HepG2 (cell line): Measurements from ENCODE around the gene AK8. TPM values are rescaled to one million over a fixed set of nuclear protein-coding genes. Genes with fewer than 3 reads are reported as not detected.

ENCODE experiments used
- ATAC-seq: fragments of 200-7000 bp; cut with Tn5 transposase; 3 replicates; pipeline ENCODE4 v1.9.1; 2020; ENCODE audit warnings: mild to moderate bottlenecking, moderate library complexity
- BruUV-seq: library from RNA; stranded (reverse); fragments of 400-500 nt; replicated peaks from 2 replicates; lab custom pipeline; 2021; lab: Mats Ljungman, UMichigan
- CTCF ChIA-PET: fragments of 300-600 bp; formaldehyde crosslinking; extraction: SDS; loops from one replicate; lab custom pipeline; 2021; ENCODE audit warnings: low total read pairs, inconsistent platforms, low intra/inter-chr PET ratio; lab: Yijun Ruan, JAX
- POLR2A ChIA-PET: fragments of 350-600 bp; sonication (Branson Sonifier 250); formaldehyde crosslinking; loops from one replicate; lab custom pipeline; 2020; ENCODE audit warnings: antibody characterized with exemption, inconsistent platforms; lab: Yijun Ruan, JAX
- DNase-seq: peaks from one replicate; pipeline ENCODE4 v3.0.0-alpha.2; 2015; ENCODE audit warnings: low spot score
- FAIRE-seq: peaks from 3 replicates; lab custom pipeline; 2011; peaks lifted over from hg19 to GRCh38; lab: Jason Lieb, UNC
- H2AFZ ChIP-seq: one replicate; pipeline ENCODE4 v1.6.1; 2011; ENCODE audit warnings: low read length, inconsistent platforms
- H3K27ac ChIP-seq: fragments of 300-600 bp; 3 replicates; pipeline ENCODE4 v1.8.0; 2011; ENCODE audit warnings: mixed run types, mild to moderate bottlenecking, mixed read lengths, low read length, inconsistent platforms; ENCODE audit not compliant: insufficient read depth; ENCODE audit errors: extremely low read length
- H3K27me3 ChIP-seq, 2 experiments: fragments of 200-600 bp in 1 of 2; 2 replicates in 1 of 2; 3 replicates in 1 of 2; pipeline versions ENCODE4 v1.6.0 to v1.8.0; 2011; ENCODE audit warnings: low read length in 2 of 2, mild to moderate bottlenecking in 2 of 2, moderate library complexity in 2 of 2, inconsistent platforms in 1 of 2; ENCODE audit not compliant: insufficient read depth in 2 of 2, control insufficient read depth in 1 of 2
- H3K36me3 ChIP-seq, 2 experiments: fragments of 200-600 bp in 1 of 2; replicated peaks in 1 of 2; 2 replicates in 1 of 2; 3 replicates in 1 of 2; pipeline versions ENCODE4 v1.5.1 to v1.8.0; 2011; ENCODE audit warnings: low read length in 2 of 2, inconsistent platforms in 1 of 2; ENCODE audit not compliant: insufficient read depth in 2 of 2, control insufficient read depth in 1 of 2
- H3K4me1 ChIP-seq: 2 replicates; pipeline ENCODE4 v1.5.1; 2012; ENCODE audit warnings: low read length, inconsistent platforms; ENCODE audit not compliant: insufficient read depth
- H3K4me2 ChIP-seq: 2 replicates; pipeline ENCODE4 v1.6.0; 2011; ENCODE audit warnings: low read depth, low read length, inconsistent platforms
- H3K4me3 ChIP-seq, 3 experiments: fragments of 200-600 bp in 1 of 3; sonication (generic), shearing (Covaris generic) in 1 of 3; replicated peaks in 1 of 3; 2 replicates each; pipeline ENCODE4 v1.5.1; 2011 to 2016; ENCODE audit warnings: low read length in 3 of 3, inconsistent platforms in 2 of 3, low read depth in 2 of 3, mild to moderate bottlenecking in 2 of 3, control low read depth in 1 of 3, mixed read lengths in 1 of 3; ENCODE audit not compliant: insufficient read depth in 1 of 3
- H3K79me2 ChIP-seq: one replicate; pipeline ENCODE4 v1.6.1; 2011; ENCODE audit warnings: low read length, inconsistent platforms; ENCODE audit not compliant: insufficient read depth
- H3K9ac ChIP-seq: 2 replicates; pipeline ENCODE4 v1.6.0; 2011; ENCODE audit warnings: mild to moderate bottlenecking, low read depth, low read length, inconsistent platforms; ENCODE audit not compliant: insufficient read depth
- H3K9me3 ChIP-seq: 2 replicates; pipeline ENCODE4 v1.5.1; 2012; ENCODE audit warnings: mild to moderate bottlenecking, low read length
- H4K20me1 ChIP-seq: 2 replicates; pipeline ENCODE4 v1.6.0; 2011; ENCODE audit warnings: inconsistent platforms, mild to moderate bottlenecking, low read length, moderate library complexity; ENCODE audit not compliant: insufficient read depth
- ARNT ChIP-seq: fragments of 450-650 bp; IDR thresholded peaks from 2 replicates; pipeline ENCODE4 v1.6.1; 2017
- CHCHD3 ChIP-seq: sonication (generic); formaldehyde crosslinking; IDR thresholded peaks from 2 replicates; pipeline ENCODE4 v1.8.0; 2022; ENCODE audit warnings: mild to moderate bottlenecking, missing genetic modification reagents, moderate library complexity
- CREB1 ChIP-seq, 2 experiments: fragments of 450-650 bp in 1 of 2; IDR thresholded peaks; 2 replicates each; pipeline ENCODE4 v1.6.1; 2016 to 2017; ENCODE audit warnings: control low read depth in 1 of 2, mild to moderate bottlenecking in 1 of 2, missing compliant biosample characterization in 1 of 2, missing genetic modification characterization in 1 of 2
- FOXP1 ChIP-seq, 2 experiments: fragments of 450-650 bp in 1 of 2; IDR thresholded peaks; 2 replicates each; pipeline ENCODE4 v1.6.1; 2017 to 2018; ENCODE audit warnings: antibody characterized with exemption in 1 of 2
- GABPA ChIP-seq, 2 experiments: IDR thresholded peaks; 2 replicates each; pipeline ENCODE4 v1.6.1; 2011 to 2016; ENCODE audit warnings: low read depth in 2 of 2, low read length in 1 of 2, missing biosample characterization in 1 of 2, missing genetic modification characterization in 1 of 2
- HOXD1 ChIP-seq: sonication (generic); formaldehyde crosslinking; IDR thresholded peaks from 2 replicates; pipeline ENCODE4 v1.5.0; 2020; ENCODE audit warnings: missing genetic modification reagents
- WGBS: methylation state at CpG from one replicate; pipeline ENCODE4 v1.1.6; 2017; ENCODE audit warnings: low lambda C conversion rate; 5-methylcytosine and 5-hydroxymethylcytosine counted together
- in situ Hi-C: cut with HindIII; loops from 2 replicates; pipeline ENCODE4 v1.10.0; 2017; ENCODE audit warnings: low pct_unique_long_range_greater_than_20kb; ENCODE audit not compliant: extremely low pct_ligation_motif_present
- intact Hi-C: fragments of 100-400 bp; cut with micrococcal nuclease; formaldehyde crosslinking; loops from one replicate; pipeline ENCODE4 v1.10.0; 2022; ENCODE audit not compliant: unreplicated experiment
- polyA plus RNA-seq, 8 experiments: library from polyadenylated mRNA; depleted of rRNA in 3 of 8; stranded (reverse) in 7 of 8; unstranded in 1 of 8; fragments of >200 nt; fragmentation: Illumina TruSeq in 4 of 8; extraction: Trizol in 4 of 8; gene quantifications; 2 replicates each; pipeline versions ENCODE4 v1.2.1 to v1.2.3, GENCODE V29; 2011 to 2016; ENCODE audit warnings: low read depth in 4 of 8, missing spikeins in 1 of 8, mixed read lengths in 1 of 8; ENCODE audit not compliant: insufficient read depth in 1 of 8
- total RNA-seq, 5 experiments: library from RNA; depleted of rRNA; stranded (reverse); fragments of >200 nt; fragmentation: Illumina TruSeq; extraction: Trizol; gene quantifications; 2 replicates each; pipeline ENCODE4 v1.2.3, GENCODE V29; 2016; ENCODE audit warnings: low read depth in 1 of 5
- TF ChIP-seq, protein P1 (sequence below): sonication (generic); formaldehyde crosslinking; IDR thresholded peaks from 2 replicates; pipeline ENCODE4 v1.5.1; 2020; ENCODE audit warnings: missing genetic modification reagents, mild to moderate bottlenecking, borderline replicate concordance
- TF ChIP-seq, protein P2 (sequence below): sonication (generic); formaldehyde crosslinking; IDR thresholded peaks from 2 replicates; pipeline ENCODE4 v1.4.0; 2020; ENCODE audit warnings: missing genetic modification reagents; ENCODE audit errors: not compliant biosample characterization

Gene AK8
- total and polyA plus RNA-seq, 2 of the 13 experiments (the other 11 are each of a cell fraction or from before 2014, with no cell fraction given), result 0.11 TPM; not detected in 1

DNA sequence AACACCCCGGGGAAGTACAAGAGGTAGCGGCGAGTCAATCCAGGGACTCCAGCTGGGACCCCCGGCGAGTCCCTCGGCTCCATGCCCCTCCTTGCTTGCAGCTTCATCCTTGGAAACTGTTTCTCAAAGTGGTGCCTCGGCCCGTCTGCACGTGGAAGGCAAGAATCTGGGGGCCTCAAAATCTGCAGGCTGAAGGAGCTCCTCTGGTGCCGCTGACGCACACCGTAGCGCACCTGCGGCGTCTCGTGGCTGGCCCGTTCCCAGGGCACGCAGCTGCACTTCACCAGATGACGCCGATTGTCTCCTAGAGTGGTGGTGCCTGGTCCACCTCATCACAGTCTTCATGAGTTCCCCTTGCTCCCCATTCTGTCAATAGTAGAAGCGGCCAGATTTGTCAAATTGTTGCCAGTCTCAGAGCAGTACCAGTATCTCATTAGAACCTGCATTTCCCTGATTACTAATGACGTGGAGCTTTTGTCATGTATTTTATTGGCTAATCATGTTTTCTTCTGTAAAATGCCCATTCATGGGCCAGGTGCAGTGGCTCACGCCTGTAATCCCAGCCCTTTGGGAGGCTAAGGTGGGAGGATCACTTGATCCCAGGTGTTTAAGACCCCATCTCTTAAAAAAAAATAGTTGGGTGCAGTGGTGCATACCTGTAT, 169.2 kb downstream of the AK8 start:
- H3K9me3 ChIP-seq, result no peaks in the 10 kb centered on the region
- H3K9ac ChIP-seq, result no peak overlapping the region
- POLR2A ChIA-PET, result no interaction called here
- intact Hi-C loops, result no loop called here
- no peaks in the 10 kb centered on the region for H4K20me1 ChIP-seq
- no peaks in the 10 kb centered on the region for H3K36me3 ChIP-seq
- CTCF ChIA-PET, result no interaction called here
- in situ Hi-C loops, result no loop called here
- FAIRE-seq (no peak), DNase-seq (no peak), ATAC-seq (no peak)
- no peak overlapping the region for H3K27ac ChIP-seq
- peak; percentile 14; the same call in 1 of the 2 replicates for TF ChIP-seq CREB1 (IDR thresholded peaks at IDR 0.05)
- TF ChIP-seq CREB1 (CRISPR knock-in tag; IDR thresholded peaks at IDR 0.05), result no peak
- no peak for TF ChIP-seq ARNT
- TF ChIP-seq, protein P1, sequence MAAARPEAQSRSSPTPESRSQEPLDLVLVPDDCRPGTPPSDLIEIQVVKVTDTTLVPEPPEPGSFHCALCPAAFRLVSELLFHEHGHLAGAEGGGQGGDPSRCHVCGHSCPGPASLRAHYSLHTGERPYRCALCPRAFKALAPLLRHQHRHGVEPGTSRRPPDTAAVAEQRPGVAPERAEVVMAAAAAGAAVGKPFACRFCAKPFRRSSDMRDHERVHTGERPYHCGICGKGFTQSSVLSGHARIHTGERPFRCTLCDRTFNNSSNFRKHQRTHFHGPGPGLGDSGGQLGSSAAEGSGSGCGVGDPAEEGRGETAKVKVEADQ (CRISPR knock-in tag), result no peak
- TF ChIP-seq FOXP1 (IDR thresholded peaks at IDR 0.05), result no peak
- TF ChIP-seq FOXP1 (CRISPR knock-in tag; IDR thresholded peaks at IDR 0.05), result no peak
- no peak for TF ChIP-seq GABPA (IDR thresholded peaks at IDR 0.05; ENCODE audit: low read depth, low read length)
- no peak for TF ChIP-seq GABPA (CRISPR knock-in tag; IDR thresholded peaks at IDR 0.05; ENCODE audit: low read depth)
- no peak for TF ChIP-seq CHCHD3 (CRISPR knock-in tag)
- TF ChIP-seq HOXD1, result no peak
- TF ChIP-seq, protein P2, sequence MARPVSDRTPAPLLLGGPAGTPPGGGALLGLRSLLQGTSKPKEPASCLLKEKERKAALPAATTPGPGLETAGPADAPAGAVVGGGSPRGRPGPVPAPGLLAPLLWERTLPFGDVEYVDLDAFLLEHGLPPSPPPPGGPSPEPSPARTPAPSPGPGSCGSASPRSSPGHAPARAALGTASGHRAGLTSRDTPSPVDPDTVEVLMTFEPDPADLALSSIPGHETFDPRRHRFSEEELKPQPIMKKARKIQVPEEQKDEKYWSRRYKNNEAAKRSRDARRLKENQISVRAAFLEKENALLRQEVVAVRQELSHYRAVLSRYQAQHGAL (CRISPR knock-in tag), result no peak
- H2AFZ ChIP-seq, result no peak overlapping the region
- WGBS, result 38% methylated on average over 15 of the region's 23 CpGs
- H3K4me2 ChIP-seq, result no peak overlapping the region
- H3K4me1 ChIP-seq, result no peaks in the 10 kb centered on the region
- BruUV-seq, result no TSS peak
- no peaks in the 10 kb centered on the region for H3K79me2 ChIP-seq
- peaks cover 3 to 9% of the 10 kb centered on the region in 2 experiments; a peak in 3 of 5 replicates for H3K27me3 ChIP-seq
- H3K4me3 ChIP-seq, result no peak overlapping the region
